Natural killer cell (primary cell): ENCODE measurements around the gene MPRIP. TPM values are rescaled to one million over a fixed set of nuclear protein-coding genes. Genes with fewer than 3 reads are reported as not detected.

Experiments used
- ATAC-seq, 3 donors: fragments of 150-1000 bp in 2 of 3; fragments of 200-7000 bp in 1 of 3; cut with Tn5 transposase; 1 replicate in 1 of 3; 2 replicates in 2 of 3; pipeline ENCODE4 v1.10.0; 2021; ENCODE audit warnings: mild to moderate bottlenecking in 2 of 3, moderate library complexity in 2 of 3
- DNase-seq, 2 donors: peaks; one replicate each; pipeline versions ENCODE4 v3.0.0 to v3.0.0-alpha.2; 2013 to 2021; ENCODE audit warnings: mixed read lengths in 1 of 2
- H3K27ac ChIP-seq: one replicate; pipeline ENCODE4 v1.5.1; 2013; ENCODE audit warnings: mild to moderate bottlenecking, low read length
- H3K27me3 ChIP-seq: one replicate; pipeline ENCODE4 v1.6.1; 2013; ENCODE audit warnings: low read length; ENCODE audit not compliant: control insufficient read depth, insufficient read depth
- H3K36me3 ChIP-seq: one replicate; pipeline ENCODE4 v1.6.1; 2013; ENCODE audit warnings: low read length; ENCODE audit not compliant: control insufficient read depth, insufficient read depth
- H3K4me1 ChIP-seq: one replicate; pipeline ENCODE4 v1.6.1; 2013; ENCODE audit warnings: low read length; ENCODE audit not compliant: control insufficient read depth, insufficient read depth
- H3K4me3 ChIP-seq: one replicate; pipeline ENCODE4 v1.5.1; 2013; ENCODE audit warnings: low read length
- H3K9me3 ChIP-seq: one replicate; pipeline ENCODE4 v1.6.1; 2013; ENCODE audit warnings: low read length; ENCODE audit not compliant: control insufficient read depth, insufficient read depth
- H3K27ac Mint-ChIP-seq, 2 donors: one replicate each; pipeline ENCODE4 v1.8.0; 2022; ENCODE audit warnings: mild to moderate bottlenecking in 2 of 2, mixed read lengths in 2 of 2, moderate library complexity in 1 of 2
- H3K27me3 Mint-ChIP-seq, 2 donors: one replicate each; pipeline ENCODE4 v1.8.0; 2022; ENCODE audit warnings: low read depth in 2 of 2, mixed read lengths in 2 of 2
- H3K36me3 Mint-ChIP-seq: one replicate; pipeline ENCODE4 v1.8.0; 2022; ENCODE audit warnings: mixed read lengths
- H3K4me1 Mint-ChIP-seq, 2 donors: one replicate each; pipeline ENCODE4 v1.8.0; 2022; ENCODE audit warnings: mixed read lengths in 2 of 2
- H3K4me3 Mint-ChIP-seq: one replicate; pipeline ENCODE4 v1.8.0; 2022; ENCODE audit warnings: mild to moderate bottlenecking, moderate library complexity, mixed read lengths
- H3K9me3 Mint-ChIP-seq, 2 donors: one replicate each; pipeline ENCODE4 v1.8.0; 2022; ENCODE audit warnings: mixed read lengths in 2 of 2
- WGBS: methylation state at CpG from one replicate; pipeline ENCODE4 v1.1.7; 2013; ENCODE audit warnings: missing lambda C conversion rate; ENCODE audit not compliant: insufficient coverage; 5-methylcytosine and 5-hydroxymethylcytosine counted together
- intact Hi-C: fragments of 100-400 bp; cut with micrococcal nuclease; formaldehyde crosslinking; loops from one replicate; pipeline ENCODE4 v1.14.2; 2022
- total RNA-seq, 4 donors: library from RNA; stranded (reverse); fragments of 120-200 nt in 1 of 4; gene quantifications; one replicate each; pipeline versions ENCODE4 v1.2.3 to v1.2.4, GENCODE V29; 2013 to 2022
- TF ChIP-seq, protein P1 (sequence below): fragments of 200-600 bp; IDR thresholded peaks from one replicate; pipeline ENCODE4 v1.8.0; 2022; ENCODE audit warnings: antibody characterized with exemption

MPRIP gene
- total RNA-seq, 3 donors from 2014 or later (not counting 1 experiment from before 2014, with no cell fraction given), result 225 to 272 (median 229) TPM

DNA sequence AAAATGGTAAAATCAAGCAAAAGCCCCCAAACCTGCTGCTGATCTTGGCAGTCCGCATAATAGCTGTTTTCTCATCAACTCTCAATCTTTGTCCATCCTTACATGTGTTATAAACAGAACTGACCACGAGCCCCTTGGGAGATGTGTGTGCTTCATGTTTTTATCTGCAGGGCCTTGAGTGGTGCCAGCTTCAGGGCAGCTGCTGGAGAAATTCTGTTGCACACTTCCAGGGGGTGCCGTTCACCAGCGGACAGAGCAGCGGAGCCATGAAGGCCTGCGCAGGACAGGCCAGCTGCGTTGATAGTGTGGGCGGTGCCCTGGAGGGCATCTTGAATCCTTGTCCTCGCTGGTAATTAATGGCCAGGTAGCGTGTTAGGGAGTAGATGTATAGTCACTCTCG lies 20.1 kb downstream of the MPRIP start:
- Histone ChIP-seq H3K27me3 (no peaks in the 10 kb centered on the region), H3K27ac (no peak overlapping the region), H3K4me1 (peaks cover 20% of the 10 kb centered on the region), H3K4me3 (no peak overlapping the region), H3K36me3 (peaks cover 3% of the 10 kb centered on the region), H3K9me3 (no peaks in the 10 kb centered on the region)
- TF ChIP-seq, protein P1, sequence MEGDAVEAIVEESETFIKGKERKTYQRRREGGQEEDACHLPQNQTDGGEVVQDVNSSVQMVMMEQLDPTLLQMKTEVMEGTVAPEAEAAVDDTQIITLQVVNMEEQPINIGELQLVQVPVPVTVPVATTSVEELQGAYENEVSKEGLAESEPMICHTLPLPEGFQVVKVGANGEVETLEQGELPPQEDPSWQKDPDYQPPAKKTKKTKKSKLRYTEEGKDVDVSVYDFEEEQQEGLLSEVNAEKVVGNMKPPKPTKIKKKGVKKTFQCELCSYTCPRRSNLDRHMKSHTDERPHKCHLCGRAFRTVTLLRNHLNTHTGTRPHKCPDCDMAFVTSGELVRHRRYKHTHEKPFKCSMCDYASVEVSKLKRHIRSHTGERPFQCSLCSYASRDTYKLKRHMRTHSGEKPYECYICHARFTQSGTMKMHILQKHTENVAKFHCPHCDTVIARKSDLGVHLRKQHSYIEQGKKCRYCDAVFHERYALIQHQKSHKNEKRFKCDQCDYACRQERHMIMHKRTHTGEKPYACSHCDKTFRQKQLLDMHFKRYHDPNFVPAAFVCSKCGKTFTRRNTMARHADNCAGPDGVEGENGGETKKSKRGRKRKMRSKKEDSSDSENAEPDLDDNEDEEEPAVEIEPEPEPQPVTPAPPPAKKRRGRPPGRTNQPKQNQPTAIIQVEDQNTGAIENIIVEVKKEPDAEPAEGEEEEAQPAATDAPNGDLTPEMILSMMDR, result no peak
- 88% methylated on average over 11 of the region's 11 CpGs for WGBS
- Mint-ChIP-seq H3K36me3 (no peaks in the 10 kb centered on the region), H3K4me1 (peaks cover 50 to 69% of the 10 kb centered on the region in 2 donors), H3K4me3 (no peak overlapping the region), H3K27me3 (no peaks in the 10 kb centered on the region), H3K27ac (peak overlapping the region; percentile 78 to 84), H3K9me3 (no peaks in the 10 kb centered on the region)
- DNase-seq (no peak), ATAC-seq (no peak)
- intact Hi-C loops, result no loop called here

DNA sequence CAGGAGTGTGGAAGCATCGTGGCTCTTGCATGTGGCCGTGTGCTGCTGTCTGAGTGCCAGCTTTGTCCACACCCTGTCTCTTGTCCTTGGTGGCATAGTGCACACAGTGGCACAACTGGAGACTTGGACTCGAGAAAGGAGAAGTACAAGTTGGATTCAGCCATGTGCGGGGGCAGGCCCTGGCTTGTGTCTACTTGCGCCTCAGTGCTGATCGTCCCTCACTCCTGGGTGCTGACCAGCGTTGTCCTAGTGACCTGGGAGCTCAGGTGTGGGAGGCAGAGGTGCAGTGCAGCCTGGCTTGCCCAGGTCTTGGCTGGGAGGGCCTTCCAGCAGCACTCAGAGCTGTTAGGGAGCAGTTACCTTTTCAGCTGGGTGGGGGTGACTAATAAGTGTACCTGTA lies 20.6 kb downstream of the MPRIP start:
- TF ChIP-seq, protein P1, result no peak
- Mint-ChIP-seq H3K27ac (peak overlapping the region; percentile 78 to 84), H3K36me3 (no peaks in the 10 kb centered on the region), H3K27me3 (no peaks in the 10 kb centered on the region), H3K4me1 (peaks cover 51 to 70% of the 10 kb centered on the region in 2 donors), H3K9me3 (no peaks in the 10 kb centered on the region), H3K4me3 (no peak overlapping the region)
- Histone ChIP-seq H3K4me3 (no peak overlapping the region), H3K27me3 (no peaks in the 10 kb centered on the region), H3K27ac (no peak overlapping the region), H3K36me3 (no peaks in the 10 kb centered on the region), H3K4me1 (peaks cover 20% of the 10 kb centered on the region), H3K9me3 (no peaks in the 10 kb centered on the region)
- no peak for DNase-seq
- WGBS, result 81% methylated on average over 7 of the region's 7 CpGs
- ATAC-seq, result no peak
- intact Hi-C loops, result no loop called here

DNA sequence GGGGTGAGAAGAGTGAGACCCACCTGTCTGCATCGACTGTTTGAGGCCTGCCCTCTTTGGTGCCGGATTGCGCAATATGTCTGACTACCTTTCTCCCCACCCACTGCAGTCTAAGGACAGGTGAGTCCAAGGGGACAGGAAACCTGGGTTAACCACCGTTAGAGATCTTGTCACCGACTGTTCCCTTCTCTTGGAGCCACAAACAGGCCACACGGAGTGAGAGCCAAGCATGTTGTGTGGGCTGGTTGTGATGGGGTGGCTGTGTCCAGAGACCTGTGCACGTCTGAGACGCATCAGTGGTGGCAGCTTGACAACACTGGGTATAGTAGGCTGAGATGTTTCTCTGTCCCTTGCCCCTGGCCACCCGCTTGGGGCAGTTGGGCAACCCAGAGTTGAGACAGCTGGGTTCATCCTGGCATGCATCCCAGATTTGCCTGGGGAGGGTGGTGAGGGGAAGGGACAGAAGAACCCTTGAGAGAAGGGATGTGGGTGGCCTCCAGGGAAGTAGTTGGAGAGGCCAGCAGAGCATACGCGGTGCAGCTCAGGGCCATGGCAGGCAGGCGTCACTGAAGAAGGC lies 21.4 kb downstream of the MPRIP start:
- no peaks in the 10 kb centered on the region for H3K9me3 Mint-ChIP-seq
- no peak overlapping the region for H3K4me3 Mint-ChIP-seq
- H3K36me3 Mint-ChIP-seq, result no peaks in the 10 kb centered on the region
- intact Hi-C loops, result no loop called here
- no peak overlapping the region for H3K27ac ChIP-seq
- peaks cover 50 to 64% of the 10 kb centered on the region in 2 donors for H3K4me1 Mint-ChIP-seq
- peak in 1 of 3 donors; percentile 34 for ATAC-seq
- 38% methylated on average over 12 of the region's 12 CpGs for WGBS
- H3K27me3 ChIP-seq, result no peaks in the 10 kb centered on the region
- no peaks in the 10 kb centered on the region for H3K36me3 ChIP-seq
- TF ChIP-seq, protein P1, result no peak
- peak in 1 of 2 donors; percentile 22 for DNase-seq
- H3K27me3 Mint-ChIP-seq, result no peaks in the 10 kb centered on the region
- H3K4me1 ChIP-seq, result peaks cover 20% of the 10 kb centered on the region
- H3K27ac Mint-ChIP-seq, result peak overlapping the region; percentile 78 to 84
- H3K9me3 ChIP-seq, result no peaks in the 10 kb centered on the region
- H3K4me3 ChIP-seq, result no peak overlapping the region

DNA sequence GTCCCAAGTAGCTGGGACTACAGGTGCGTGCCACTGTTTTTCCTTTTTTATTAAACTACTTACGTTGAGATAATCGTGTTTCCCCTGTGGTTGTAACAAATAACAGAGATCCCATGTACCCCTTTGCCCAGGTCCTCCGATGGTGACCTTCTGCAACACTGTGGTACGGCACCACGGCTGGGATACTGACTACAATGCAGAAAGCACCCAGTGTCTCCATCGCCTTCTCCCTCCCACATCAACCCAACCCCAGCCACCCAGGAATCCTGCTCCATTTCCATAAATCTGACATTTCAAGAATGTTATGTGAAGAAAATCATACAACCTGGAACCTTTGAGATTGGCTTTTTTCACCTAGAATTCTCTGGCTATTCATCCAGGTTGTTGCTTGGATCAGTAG lies 22.1 kb downstream of the MPRIP start:
- no peak overlapping the region for H3K4me3 ChIP-seq
- H3K9me3 ChIP-seq, result no peaks in the 10 kb centered on the region
- H3K4me1 Mint-ChIP-seq, result peaks cover 55 to 66% of the 10 kb centered on the region in 2 donors
- no peak overlapping the region for H3K4me3 Mint-ChIP-seq
- 95% methylated on average over 7 of the region's 7 CpGs for WGBS
- no peaks in the 10 kb centered on the region for H3K27me3 ChIP-seq
- H3K27ac Mint-ChIP-seq, result peak overlapping the region in 1 of 2 donors; percentile 2
- H3K36me3 ChIP-seq, result no peaks in the 10 kb centered on the region
- H3K4me1 ChIP-seq, result peaks cover 20% of the 10 kb centered on the region
- ATAC-seq (no peak), DNase-seq (no peak)
- TF ChIP-seq, protein P1, result no peak
- no peaks in the 10 kb centered on the region for H3K36me3 Mint-ChIP-seq
- no peaks in the 10 kb centered on the region for H3K9me3 Mint-ChIP-seq
- H3K27ac ChIP-seq, result no peak overlapping the region
- H3K27me3 Mint-ChIP-seq, result no peaks in the 10 kb centered on the region
- intact Hi-C loops, result no loop called here
